GM19099 (cell line): ENCODE results near the gene WNT1.

ENCODE experiments used
- POLR2A ChIP-seq: IDR thresholded peaks from 3 replicates; pipeline ENCODE4 v1.6.1; 2011; ENCODE audit warnings: low read depth; ENCODE audit not compliant: insufficient read length; ENCODE audit errors: extremely low read depth

Gene WNT1

DNA sequence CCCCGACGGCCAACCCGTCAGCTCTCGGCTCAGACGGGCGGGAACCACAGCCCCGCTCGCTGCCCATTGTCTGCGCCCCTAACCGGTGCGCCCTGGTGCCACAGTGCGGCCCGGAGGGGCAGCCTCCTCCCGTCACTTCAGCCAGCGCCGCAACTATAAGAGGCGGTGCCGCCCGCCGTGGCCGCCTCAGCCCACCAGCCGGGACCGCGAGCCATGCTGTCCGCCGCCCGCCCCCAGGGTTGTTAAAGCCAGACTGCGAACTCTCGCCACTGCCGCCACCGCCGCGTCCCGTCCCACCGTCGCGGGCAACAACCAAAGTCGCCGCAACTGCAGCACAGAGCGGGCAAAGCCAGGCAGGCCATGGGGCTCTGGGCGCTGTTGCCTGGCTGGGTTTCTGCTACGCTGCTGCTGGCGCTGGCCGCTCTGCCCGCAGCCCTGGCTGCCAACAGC, at the start of gene WNT1:
TSS of gene WNT1 (plus strand) at position 32 of the 450 bp plus-strand sequence. CDS start at position 361, 329 bp downstream.
- no peak for TF ChIP-seq POLR2A

- TF ChIP-seq POLR2A = no peak
Observed at GRCh38 chr12:48929551-48929950, 48.6 kb upstream of the WNT1 start.

DNA sequence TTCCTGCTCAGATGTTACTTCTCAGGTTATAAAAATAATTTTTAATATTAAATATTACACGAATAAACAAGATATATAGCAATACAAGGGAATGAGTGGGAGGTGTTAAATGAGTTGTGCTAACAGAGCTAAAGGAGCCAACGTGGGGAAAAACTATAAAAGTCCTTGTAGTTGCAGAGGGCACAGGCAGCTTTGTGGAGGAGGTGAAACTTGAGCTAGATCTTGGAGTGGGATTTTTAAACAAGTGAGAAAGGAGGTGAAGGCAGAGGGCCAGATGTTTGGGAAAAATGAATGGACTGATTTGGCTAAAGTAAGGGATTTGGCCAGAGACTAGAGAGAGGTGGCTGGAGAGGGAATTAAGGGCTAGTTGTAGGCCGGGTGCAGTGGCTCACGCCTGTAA, 47.6 kb upstream of the WNT1 start:
- no peak for TF ChIP-seq POLR2A

GRCh38 chr12:48932878-48933277, 45.2 kb upstream of the WNT1 start:
- no peak for TF ChIP-seq POLR2A

DNA sequence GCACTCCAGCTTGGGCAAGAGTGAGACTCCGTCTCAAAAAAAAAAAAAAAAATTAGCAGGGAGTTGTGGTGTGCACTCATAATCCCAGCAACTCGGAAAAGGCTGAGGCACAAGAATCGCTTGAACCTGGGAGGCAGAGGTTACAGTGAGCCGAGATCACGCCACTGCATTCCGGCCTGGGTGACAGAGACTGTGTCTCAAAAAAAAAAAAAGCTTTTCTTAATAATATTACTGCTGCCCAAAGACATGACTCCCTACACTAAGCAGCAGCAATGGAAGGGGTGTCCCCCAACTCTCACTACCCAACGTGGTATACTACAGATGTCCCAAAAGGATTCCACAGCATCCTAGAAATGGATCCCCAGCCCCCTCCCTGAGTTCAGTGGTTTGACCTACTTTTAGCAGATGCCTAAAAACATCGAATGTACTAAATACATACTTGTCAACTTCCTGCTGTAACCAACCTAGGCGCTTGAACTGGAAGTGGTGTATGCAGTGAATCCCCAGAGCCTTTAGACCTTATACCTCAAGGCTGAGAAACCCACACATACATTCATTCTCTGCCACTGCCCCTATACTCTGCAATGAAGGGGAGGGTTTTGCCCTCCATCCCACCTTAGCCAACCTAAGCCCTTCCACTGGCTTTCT, 44.3 kb upstream of the WNT1 start:
- TF ChIP-seq POLR2A = no peak

- no peak for TF ChIP-seq POLR2A
Observed at GRCh38 chr12:48934312-48934706, 43.8 kb upstream of the WNT1 start.

GRCh38 chr12:48936379-48936979, 41.6 kb upstream of the WNT1 start:
- TF ChIP-seq POLR2A = no peak

- no peak for TF ChIP-seq POLR2A
Observed at GRCh38 chr12:48937170-48937569, 41.0 kb upstream of the WNT1 start.

DNA sequence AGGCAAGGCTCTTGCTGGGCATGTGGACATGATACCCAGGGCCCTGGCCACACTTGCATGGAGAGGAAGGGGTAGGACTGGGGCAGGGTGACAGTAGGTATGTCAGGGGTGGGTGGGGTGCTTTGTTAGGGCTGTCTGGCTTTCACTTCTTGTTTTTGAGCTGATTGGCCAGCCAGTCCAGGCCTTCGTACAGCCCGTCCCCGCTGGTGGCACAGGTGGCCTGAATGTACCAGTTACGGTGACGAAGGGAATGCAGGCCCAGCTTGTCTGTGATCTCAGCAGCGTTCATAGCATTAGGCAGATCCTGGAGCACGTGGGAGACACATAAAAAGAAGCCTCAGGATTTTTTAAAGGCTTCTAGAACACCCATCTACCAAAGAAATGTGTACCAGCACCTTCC, 39.3 kb upstream of the WNT1 start:
- TF ChIP-seq POLR2A = no peak

GRCh38 chr12:48940181-48940580, 37.9 kb upstream of the WNT1 start:
- no peak for TF ChIP-seq POLR2A

DNA sequence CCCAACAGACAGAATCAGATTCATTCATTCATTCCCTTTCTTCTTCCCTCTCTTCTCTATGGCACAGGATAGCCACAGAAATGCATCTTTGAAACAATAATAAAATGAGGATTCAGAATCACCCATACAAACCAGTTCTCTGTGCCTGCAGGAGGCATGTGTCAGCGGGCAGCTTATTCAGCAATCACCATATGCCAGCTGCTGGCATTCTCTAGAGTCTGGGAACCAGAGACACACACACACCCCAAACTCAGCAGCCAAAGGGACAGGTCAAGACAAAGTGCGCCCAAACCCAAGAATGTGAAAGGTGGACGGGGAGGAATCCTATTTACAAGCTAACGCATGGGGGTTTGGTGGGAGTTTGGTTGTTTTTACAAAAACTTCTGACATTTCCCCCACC, 34.9 kb upstream of the WNT1 start:
- no peak for TF ChIP-seq POLR2A

DNA sequence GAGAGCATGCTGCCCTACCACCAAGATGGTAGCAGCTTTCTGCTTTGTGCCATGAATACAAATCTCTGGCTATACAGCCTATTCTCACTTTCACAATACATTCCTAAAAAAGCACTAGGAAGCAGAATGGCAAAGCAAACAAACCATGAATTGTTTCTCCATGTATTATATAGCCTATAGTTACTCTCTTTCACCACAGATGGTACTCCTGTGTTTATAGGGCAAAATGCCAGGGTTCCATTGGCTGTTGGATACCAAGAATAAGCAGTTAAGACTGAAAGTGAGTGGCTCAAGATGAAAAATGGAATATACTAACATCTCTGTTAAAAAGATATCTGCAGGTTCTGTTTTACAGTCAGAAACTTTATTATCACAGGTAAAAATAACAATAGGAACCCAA, 31.9 kb upstream of the WNT1 start:
- TF ChIP-seq POLR2A = no peak

GRCh38 chr12:48946943-48947342, 31.2 kb upstream of the WNT1 start:
- no peak for TF ChIP-seq POLR2A

- no peak for TF ChIP-seq POLR2A
Observed at GRCh38 chr12:48947727-48948126, 30.4 kb upstream of the WNT1 start.

DNA sequence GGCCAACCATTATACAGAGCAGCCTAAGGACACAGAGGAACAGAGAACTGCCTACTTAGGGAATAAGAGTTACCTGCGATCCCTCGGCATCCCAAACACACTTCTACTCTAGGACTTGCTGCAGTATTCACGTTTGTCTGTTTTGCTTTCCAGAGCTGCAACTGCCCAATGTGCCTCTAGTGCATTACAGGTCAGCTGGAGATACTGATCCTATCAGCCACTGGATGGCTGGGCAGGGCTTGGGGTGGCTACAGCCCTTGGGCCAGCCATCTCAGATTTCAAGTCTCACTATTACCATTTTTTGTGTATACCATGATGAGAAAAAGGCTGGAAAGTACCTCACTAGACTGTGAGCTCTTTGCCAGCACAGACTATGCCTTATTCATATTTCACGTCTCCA, 25.4 kb upstream of the WNT1 start:
- no peak for TF ChIP-seq POLR2A

GRCh38 chr12:48954061-48954460, 24.1 kb upstream of the WNT1 start:
- no peak for TF ChIP-seq POLR2A
